ENCODE results near the gene CSHL1.
"Not testable (repeated sequence)": the region's sequence is repeated elsewhere in the genome, so short reads cannot be mapped to it uniquely, and the experiment has no call there.

DNA sequence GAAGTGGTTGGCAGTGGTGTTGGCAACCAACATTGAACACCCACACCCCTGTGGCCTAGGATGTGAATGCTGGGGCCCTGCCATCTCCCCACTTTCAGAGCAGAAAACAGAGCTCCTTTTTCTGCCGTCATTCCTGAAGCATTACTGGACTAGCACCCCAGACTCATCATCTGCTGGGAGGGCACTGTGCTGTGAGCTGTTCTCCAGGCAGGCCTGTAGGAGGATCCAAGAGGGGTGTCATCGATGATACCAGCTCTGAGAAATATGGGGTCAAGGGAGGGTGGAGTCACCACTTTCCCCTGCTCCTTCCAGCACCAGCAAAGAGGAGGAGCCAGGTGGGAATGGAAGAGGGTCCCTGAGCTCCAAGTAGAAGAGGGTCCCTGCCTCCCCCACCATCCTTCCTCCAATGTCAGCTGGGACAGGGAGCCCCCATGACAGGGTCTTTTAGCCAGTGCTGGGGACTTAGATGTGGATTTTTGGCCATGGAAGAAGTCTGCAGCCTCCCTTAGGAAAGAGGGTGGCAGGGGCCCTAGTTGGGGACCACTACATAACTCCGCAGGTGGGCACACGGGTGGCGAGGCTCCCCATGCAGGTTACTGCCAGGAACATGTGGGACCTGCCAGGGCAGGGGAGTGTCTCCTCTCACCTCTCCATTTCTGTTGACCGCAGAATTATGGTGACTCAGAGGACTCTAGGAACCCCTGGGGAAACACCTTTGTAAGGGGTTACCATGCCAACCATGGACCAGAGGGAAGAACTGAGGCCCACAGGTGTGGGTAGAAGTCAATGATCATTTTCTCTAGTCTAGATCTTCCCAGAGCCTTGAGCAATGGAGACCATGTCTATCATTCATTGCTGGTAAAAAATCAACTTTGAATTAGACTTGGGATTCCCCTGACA is 11.9 kb downstream of the CSHL1 start:
- TF ChIP-seq, protein P1, sequence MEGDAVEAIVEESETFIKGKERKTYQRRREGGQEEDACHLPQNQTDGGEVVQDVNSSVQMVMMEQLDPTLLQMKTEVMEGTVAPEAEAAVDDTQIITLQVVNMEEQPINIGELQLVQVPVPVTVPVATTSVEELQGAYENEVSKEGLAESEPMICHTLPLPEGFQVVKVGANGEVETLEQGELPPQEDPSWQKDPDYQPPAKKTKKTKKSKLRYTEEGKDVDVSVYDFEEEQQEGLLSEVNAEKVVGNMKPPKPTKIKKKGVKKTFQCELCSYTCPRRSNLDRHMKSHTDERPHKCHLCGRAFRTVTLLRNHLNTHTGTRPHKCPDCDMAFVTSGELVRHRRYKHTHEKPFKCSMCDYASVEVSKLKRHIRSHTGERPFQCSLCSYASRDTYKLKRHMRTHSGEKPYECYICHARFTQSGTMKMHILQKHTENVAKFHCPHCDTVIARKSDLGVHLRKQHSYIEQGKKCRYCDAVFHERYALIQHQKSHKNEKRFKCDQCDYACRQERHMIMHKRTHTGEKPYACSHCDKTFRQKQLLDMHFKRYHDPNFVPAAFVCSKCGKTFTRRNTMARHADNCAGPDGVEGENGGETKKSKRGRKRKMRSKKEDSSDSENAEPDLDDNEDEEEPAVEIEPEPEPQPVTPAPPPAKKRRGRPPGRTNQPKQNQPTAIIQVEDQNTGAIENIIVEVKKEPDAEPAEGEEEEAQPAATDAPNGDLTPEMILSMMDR (conservative IDR thresholded peaks at IDR 0.05 in 1 of 2, IDR thresholded peaks at IDR 0.05 in 1 of 2; ENCODE audit: extremely low read depth in 1 of 2, insufficient read depth in 1 of 2, low read depth in 1 of 2, low read length in 2 of 2): not testable (repeated sequence)
- not testable (repeated sequence) for TF ChIP-seq EZH2 (IDR thresholded peaks at IDR 0.05; ENCODE audit: borderline replicate concordance, low read length)
